ENCODE results near the gene MAMDC2. TPM values are rescaled to one million over a fixed set of nuclear protein-coding genes. Genes with fewer than 3 reads are reported as not detected.

Gene MAMDC2
- total and polyA plus RNA-seq, 9 donors, result 7.6 to 12.3 (median 9.6) TPM

DNA sequence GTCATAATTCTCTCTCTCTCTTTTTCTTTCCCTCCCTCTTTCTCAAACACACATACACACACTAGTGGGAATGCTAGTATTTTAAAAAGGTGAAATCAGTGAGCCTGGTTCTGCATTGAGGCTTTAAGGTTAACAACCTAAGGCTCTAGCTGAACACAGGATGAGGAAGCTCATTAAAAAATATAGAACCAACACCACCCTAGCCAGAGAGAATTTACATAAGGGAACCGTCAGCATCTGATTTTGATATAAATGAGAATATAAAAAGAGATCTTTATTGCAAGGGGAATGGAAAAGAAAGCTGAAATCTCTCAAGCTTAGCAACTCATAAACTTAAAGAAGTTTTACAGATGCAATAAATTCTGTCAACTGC is 100.5 kb downstream of the MAMDC2 start:
- Histone ChIP-seq H3K36me3 (ENCODE audit: control insufficient read depth, insufficient read depth, low read length) (no peaks in the 10 kb centered on the region), H3K27me3 (ENCODE audit: control insufficient read depth, insufficient read depth, low read length) (no peaks in the 10 kb centered on the region), H3K4me3 (ENCODE audit: low read length) (no peak overlapping the region), H3K4me1 (ENCODE audit: control insufficient read depth, insufficient read depth, low read length) (no peaks in the 10 kb centered on the region), H3K9me3 (replicated peaks; ENCODE audit: control insufficient read depth, low read depth, low read length) (no peaks in the 10 kb centered on the region), H3K27ac (ENCODE audit: low read length) (no peak overlapping the region)
- no CpG with 5 or more reads among the region's 1 CpG for WGBS (ENCODE audit: insufficient coverage)
- no peak for DNase-seq

DNA sequence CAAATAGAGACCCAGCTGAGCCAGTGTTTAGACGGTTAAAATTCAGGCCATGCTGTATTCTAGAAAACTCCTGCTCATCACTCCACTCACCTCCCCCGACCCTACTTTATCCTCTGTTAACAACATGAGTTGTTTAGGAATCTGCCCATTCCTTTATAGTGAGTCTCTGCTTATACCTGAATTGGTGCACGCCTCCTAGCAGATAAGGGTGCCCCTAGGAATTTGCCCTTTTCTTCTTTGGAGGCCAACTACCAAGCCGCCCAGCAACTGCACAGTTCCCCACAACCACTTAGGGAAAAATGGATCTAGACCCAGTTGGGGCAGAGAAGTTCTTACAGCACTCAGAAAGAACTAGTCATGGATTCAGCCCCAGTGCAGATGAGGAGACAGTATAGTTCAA is 102.3 kb downstream of the MAMDC2 start:
- Histone ChIP-seq H3K4me1 (ENCODE audit: control insufficient read depth, insufficient read depth, low read length) (no peaks in the 10 kb centered on the region), H3K36me3 (ENCODE audit: control insufficient read depth, insufficient read depth, low read length) (no peaks in the 10 kb centered on the region), H3K27ac (ENCODE audit: low read length) (no peak overlapping the region), H3K9me3 (replicated peaks; ENCODE audit: control insufficient read depth, low read depth, low read length) (no peaks in the 10 kb centered on the region), H3K27me3 (ENCODE audit: control insufficient read depth, insufficient read depth, low read length) (no peaks in the 10 kb centered on the region), H3K4me3 (ENCODE audit: low read length) (no peak overlapping the region)
- WGBS (ENCODE audit: insufficient coverage), result 100% methylated on average over 2 of the region's 4 CpGs
- DNase-seq, result no peak

DNA sequence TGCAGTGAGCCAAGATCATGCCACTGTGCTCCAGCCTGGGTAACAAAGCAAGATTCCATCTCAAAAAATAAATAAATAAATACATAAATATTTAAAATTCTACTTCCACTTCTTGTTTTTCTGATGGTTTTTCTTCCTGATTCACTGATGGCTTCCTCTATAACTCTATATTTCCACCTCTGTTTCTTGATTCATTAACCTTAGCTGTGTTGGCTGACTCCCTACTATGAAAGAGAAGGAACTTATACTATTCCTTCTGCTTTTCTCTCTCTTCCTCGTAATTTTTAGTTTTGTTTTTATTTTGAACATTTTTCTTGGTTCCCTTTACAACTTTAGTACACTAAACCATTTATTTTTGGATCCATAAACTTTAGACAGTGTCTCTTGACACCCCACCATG is 103.5 kb downstream of the MAMDC2 start:
- Histone ChIP-seq H3K9me3 (replicated peaks; ENCODE audit: control insufficient read depth, low read depth, low read length) (no peaks in the 10 kb centered on the region), H3K36me3 (ENCODE audit: control insufficient read depth, insufficient read depth, low read length) (no peaks in the 10 kb centered on the region), H3K4me3 (ENCODE audit: low read length) (no peak overlapping the region), H3K27ac (ENCODE audit: low read length) (no peak overlapping the region), H3K4me1 (ENCODE audit: control insufficient read depth, insufficient read depth, low read length) (no peaks in the 10 kb centered on the region), H3K27me3 (ENCODE audit: control insufficient read depth, insufficient read depth, low read length) (no peaks in the 10 kb centered on the region)
- DNase-seq, result no peak
- no CpG with 5 or more reads among the region's 1 CpG for WGBS (ENCODE audit: insufficient coverage)

DNA sequence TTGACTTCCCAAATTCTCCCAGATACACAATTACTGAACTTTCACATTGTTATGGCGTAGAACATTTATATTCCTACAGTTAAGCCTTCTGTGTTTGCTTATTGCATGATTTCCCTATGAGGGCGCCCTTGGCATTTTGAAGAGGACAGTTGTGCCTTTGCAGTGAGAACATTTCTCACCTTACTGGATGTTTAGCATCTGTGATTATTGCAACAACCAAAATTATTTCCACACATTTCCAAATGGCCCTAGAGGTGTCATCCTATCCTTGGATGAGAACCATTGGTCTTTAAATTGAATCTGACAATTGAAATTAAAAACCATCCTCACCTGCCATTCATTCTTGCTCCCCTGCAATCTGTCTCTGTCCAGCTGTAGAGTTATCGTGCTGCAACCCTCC is 104.0 kb downstream of the MAMDC2 start:
- Histone ChIP-seq H3K36me3 (ENCODE audit: control insufficient read depth, insufficient read depth, low read length) (no peaks in the 10 kb centered on the region), H3K4me1 (ENCODE audit: control insufficient read depth, insufficient read depth, low read length) (no peaks in the 10 kb centered on the region), H3K27me3 (ENCODE audit: control insufficient read depth, insufficient read depth, low read length) (no peaks in the 10 kb centered on the region), H3K4me3 (ENCODE audit: low read length) (no peak overlapping the region), H3K27ac (ENCODE audit: low read length) (no peak overlapping the region), H3K9me3 (replicated peaks; ENCODE audit: control insufficient read depth, low read depth, low read length) (no peaks in the 10 kb centered on the region)
- DNase-seq, result peak; percentile 30
- WGBS (ENCODE audit: insufficient coverage), result no CpG with 5 or more reads among the region's 3 CpGs

DNA sequence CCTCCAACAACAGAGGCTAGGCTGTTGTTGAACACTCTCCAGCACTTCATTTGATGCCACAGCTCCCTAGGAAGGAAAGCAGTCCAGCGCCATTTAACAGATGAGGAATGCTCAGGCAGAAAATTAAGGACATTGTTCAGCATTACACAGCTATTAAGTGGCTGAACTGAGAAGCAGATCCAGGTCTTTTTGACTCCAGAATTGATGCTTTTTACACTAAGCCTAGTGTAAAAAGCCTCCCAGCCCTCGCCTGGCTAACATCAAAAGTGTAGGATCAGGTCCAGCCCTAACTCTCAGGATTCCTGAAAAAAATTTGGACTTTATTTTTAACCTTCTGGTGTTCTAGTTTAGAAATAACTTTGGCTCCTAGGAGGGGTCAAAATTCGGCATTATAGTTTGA is 108.7 kb downstream of the MAMDC2 start:
- H3K4me1 ChIP-seq (ENCODE audit: control insufficient read depth, insufficient read depth, low read length), result no peaks in the 10 kb centered on the region
- H3K27me3 ChIP-seq (ENCODE audit: control insufficient read depth, insufficient read depth, low read length), result no peaks in the 10 kb centered on the region
- no peaks in the 10 kb centered on the region for H3K9me3 ChIP-seq (replicated peaks; ENCODE audit: control insufficient read depth, low read depth, low read length)
- H3K36me3 ChIP-seq (ENCODE audit: control insufficient read depth, insufficient read depth, low read length), result no peaks in the 10 kb centered on the region
- H3K27ac ChIP-seq (ENCODE audit: low read length), result no peak overlapping the region
- DNase-seq, result no peak
- no peak overlapping the region for H3K4me3 ChIP-seq (ENCODE audit: low read length)
- 100% methylated on average over 1 of the region's 3 CpGs for WGBS (ENCODE audit: insufficient coverage)

DNA sequence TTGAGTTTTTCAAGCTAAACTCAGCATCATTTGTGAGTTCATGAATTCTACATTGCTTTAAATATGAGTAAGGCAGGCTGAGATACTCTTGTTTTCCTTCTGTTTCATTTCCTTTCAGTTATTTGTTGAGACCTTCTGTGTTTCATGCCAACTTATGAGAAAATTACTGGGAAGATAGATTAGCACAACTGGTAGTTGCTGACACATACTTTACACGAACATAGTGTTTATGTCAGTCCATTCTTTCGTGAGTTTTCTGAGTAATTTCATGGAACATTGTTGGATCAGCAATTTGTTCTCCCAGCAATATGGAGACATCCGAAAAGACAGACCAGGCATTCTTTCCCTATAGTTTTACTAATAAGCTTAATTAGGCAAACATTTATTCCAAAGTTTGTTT is 113.1 kb downstream of the MAMDC2 start:
- DNase-seq, result no peak
- WGBS (ENCODE audit: insufficient coverage), result 87% methylated on average over 3 of the region's 3 CpGs
- Histone ChIP-seq H3K9me3 (replicated peaks; ENCODE audit: control insufficient read depth, low read depth, low read length) (no peaks in the 10 kb centered on the region), H3K27me3 (ENCODE audit: control insufficient read depth, insufficient read depth, low read length) (no peaks in the 10 kb centered on the region), H3K36me3 (ENCODE audit: control insufficient read depth, insufficient read depth, low read length) (no peaks in the 10 kb centered on the region), H3K4me1 (ENCODE audit: control insufficient read depth, insufficient read depth, low read length) (peaks cover 12% of the 10 kb centered on the region), H3K4me3 (ENCODE audit: low read length) (no peak overlapping the region), H3K27ac (ENCODE audit: low read length) (no peak overlapping the region)

DNA sequence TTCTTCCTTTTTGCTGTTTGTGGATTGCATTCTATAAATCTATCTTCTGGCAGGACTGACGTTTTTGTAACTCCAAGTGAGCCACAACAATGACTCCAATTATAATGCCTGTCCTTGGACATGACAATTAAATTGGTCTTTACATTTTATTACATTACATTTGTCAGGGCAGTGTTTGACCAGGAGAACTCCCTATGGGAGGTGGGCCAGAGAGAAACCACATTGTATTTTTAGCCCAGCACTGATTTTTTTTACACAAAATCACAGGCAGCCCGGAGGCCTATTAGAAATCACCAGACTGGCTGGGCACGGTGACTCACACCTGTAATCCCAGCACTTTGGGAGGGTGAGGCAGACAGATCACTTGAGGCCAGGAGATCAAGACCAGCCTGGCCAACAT is 116.0 kb downstream of the MAMDC2 start:
- Histone ChIP-seq H3K27ac (ENCODE audit: low read length) (no peak overlapping the region), H3K4me1 (ENCODE audit: control insufficient read depth, insufficient read depth, low read length) (peaks cover 16% of the 10 kb centered on the region), H3K4me3 (ENCODE audit: low read length) (no peak overlapping the region), H3K27me3 (ENCODE audit: control insufficient read depth, insufficient read depth, low read length) (no peaks in the 10 kb centered on the region), H3K9me3 (replicated peaks; ENCODE audit: control insufficient read depth, low read depth, low read length) (no peaks in the 10 kb centered on the region), H3K36me3 (ENCODE audit: control insufficient read depth, insufficient read depth, low read length) (no peaks in the 10 kb centered on the region)
- WGBS (ENCODE audit: insufficient coverage), result 85% methylated on average over 2 of the region's 3 CpGs
- no peak for DNase-seq

DNA sequence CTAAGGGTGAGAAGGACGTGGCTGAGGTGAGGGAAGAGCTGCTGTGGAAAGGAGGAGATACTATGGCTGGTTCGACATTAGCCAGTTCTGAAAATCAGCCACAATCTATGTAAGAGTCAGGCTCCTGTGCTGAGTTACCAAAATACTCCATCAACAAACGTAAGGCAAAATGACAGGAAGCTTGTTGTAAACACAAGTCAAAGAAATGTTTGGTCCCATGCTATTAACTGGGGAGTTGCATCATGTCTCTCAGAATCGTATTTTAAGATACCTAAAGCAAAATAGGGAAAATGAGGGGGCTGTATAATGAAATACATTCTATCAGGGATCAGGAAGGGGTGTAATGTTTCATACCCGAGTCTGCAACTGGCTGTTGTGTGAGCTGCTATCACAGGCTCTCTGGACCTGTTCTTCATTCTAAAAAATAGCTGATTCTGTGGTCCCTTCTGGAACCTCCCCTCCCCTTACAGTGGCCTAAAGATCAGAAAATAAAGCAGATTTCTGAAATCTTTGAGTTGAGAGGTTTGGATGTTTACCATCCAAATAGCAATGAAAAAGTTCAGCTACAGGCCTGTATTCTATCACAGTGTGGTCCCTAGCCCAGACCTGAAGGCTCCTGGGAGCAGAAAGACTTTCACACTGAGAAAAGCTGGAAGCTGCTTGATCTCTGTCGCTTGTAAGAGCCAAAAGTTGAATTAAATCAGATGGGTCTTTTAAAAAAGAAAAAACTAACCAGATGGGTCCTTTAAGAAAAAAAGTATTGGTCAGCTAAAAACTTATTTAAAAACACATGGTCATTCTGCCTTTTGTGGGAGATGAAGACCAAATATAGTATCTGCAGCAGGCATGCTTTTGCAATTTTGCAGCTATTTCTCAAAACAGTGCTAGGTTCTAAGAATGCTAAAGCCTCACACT is 117.3 kb downstream of the MAMDC2 start:
- Histone ChIP-seq H3K27me3 (ENCODE audit: control insufficient read depth, insufficient read depth, low read length) (no peaks in the 10 kb centered on the region), H3K4me3 (ENCODE audit: low read length) (no peak overlapping the region), H3K9me3 (replicated peaks; ENCODE audit: control insufficient read depth, low read depth, low read length) (no peaks in the 10 kb centered on the region), H3K4me1 (ENCODE audit: control insufficient read depth, insufficient read depth, low read length) (peaks cover 18% of the 10 kb centered on the region), H3K36me3 (ENCODE audit: control insufficient read depth, insufficient read depth, low read length) (no peaks in the 10 kb centered on the region), H3K27ac (ENCODE audit: low read length) (peak overlapping the region; percentile 31)
- WGBS (ENCODE audit: insufficient coverage), result no CpG with 5 or more reads among the region's 6 CpGs
- DNase-seq, result peak; percentile 94

DNA sequence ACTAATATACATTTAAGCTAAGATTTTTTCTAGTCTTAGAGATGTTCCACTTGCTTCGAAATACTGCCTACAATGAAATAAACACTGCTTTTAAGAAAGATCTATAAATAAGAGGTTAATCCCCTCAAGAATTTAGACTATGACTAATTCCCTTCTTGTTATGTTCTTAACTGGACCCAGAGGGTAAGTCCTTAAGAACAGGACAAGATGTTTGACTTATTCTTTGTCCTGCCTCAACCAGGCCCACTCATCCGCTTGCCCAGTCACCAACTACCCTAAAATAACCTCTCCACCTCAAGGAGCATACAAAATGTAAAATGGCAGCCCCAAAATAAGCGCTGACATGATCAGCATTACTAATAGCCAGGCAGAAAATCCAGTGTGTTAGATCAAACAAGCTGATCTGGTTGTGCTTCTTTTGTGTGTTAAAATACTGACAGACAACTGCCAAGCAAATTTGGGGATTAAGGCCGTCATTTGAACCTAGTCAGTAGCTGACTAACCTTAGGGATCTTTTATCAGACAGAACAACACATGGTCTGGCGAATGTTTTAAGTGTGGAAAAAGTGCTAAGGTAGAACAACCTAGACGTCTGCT is 121.5 kb downstream of the MAMDC2 start:
- Histone ChIP-seq H3K27me3 (ENCODE audit: control insufficient read depth, insufficient read depth, low read length) (no peaks in the 10 kb centered on the region), H3K36me3 (ENCODE audit: control insufficient read depth, insufficient read depth, low read length) (no peaks in the 10 kb centered on the region), H3K4me1 (ENCODE audit: control insufficient read depth, insufficient read depth, low read length) (peaks cover 13% of the 10 kb centered on the region), H3K4me3 (ENCODE audit: low read length) (no peak overlapping the region), H3K27ac (ENCODE audit: low read length) (no peak overlapping the region), H3K9me3 (replicated peaks; ENCODE audit: control insufficient read depth, low read depth, low read length) (no peaks in the 10 kb centered on the region)
- no peak for DNase-seq
- WGBS (ENCODE audit: insufficient coverage), result 80% methylated on average over 1 of the region's 6 CpGs

DNA sequence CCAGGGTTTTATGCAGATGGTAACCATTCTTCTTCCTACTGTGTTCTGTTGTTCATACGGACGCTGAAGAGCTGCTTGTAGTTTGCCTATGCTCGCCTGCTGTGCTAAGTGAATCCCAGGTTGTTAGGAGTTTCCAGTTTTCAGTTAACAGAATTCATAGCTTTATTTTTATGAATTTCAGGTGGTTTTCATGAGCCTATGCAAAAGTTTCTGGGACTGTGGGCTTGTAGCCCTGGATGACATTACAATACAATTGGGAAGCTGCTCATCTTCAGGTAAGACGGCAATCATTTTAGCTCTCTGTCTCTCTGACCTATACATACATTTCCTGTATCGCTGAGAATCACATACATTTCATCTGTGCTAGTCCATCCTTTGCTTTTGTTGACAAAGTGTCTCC is 124.9 kb downstream of the MAMDC2 start:
- Histone ChIP-seq H3K9me3 (replicated peaks; ENCODE audit: control insufficient read depth, low read depth, low read length) (no peaks in the 10 kb centered on the region), H3K27ac (ENCODE audit: low read length) (no peak overlapping the region), H3K4me3 (ENCODE audit: low read length) (no peak overlapping the region), H3K4me1 (ENCODE audit: control insufficient read depth, insufficient read depth, low read length) (peaks cover 2% of the 10 kb centered on the region), H3K36me3 (ENCODE audit: control insufficient read depth, insufficient read depth, low read length) (no peaks in the 10 kb centered on the region), H3K27me3 (ENCODE audit: control insufficient read depth, insufficient read depth, low read length) (no peaks in the 10 kb centered on the region)
- WGBS (ENCODE audit: insufficient coverage), result 50% methylated on average over 1 of the region's 5 CpGs
- no peak for DNase-seq

Data from muscle of leg (tissue), 11 donors.